Fibroblast of peridontal ligament (primary cell): Measurements from ENCODE around the gene COL6A2.

Source experiments
- DNase-seq: peaks from one replicate; pipeline ENCODE4 v3.0.0-alpha.2; 2010; ENCODE audit errors: extremely low read depth

Gene COL6A2

GRCh38 chr21:46124926-46125845, 27.3 kb downstream of the COL6A2 start:
- DNase-seq, result no peak

GRCh38 chr21:46125846-46126301, 28.0 kb downstream of the COL6A2 start:
- DNase-seq, result no peak

- DNase-seq, result no peak
Measured at GRCh38 chr21:46126309-46127238, 28.7 kb downstream of the COL6A2 start.

GRCh38 chr21:46127239-46128105, 29.6 kb downstream of the COL6A2 start:
- no peak for DNase-seq

GRCh38 chr21:46128106-46128932, 30.4 kb downstream of the COL6A2 start:
- DNase-seq, result no peak

GRCh38 chr21:46128933-46129571, 31.1 kb downstream of the COL6A2 start:
- DNase-seq, result no peak

- DNase-seq, result no peak
Measured at GRCh38 chr21:46129846-46130651, 32.1 kb downstream of the COL6A2 start.

GRCh38 chr21:46130831-46131587, 33.1 kb downstream of the COL6A2 start:
- no peak for DNase-seq

GRCh38 chr21:46131588-46131837, 33.6 kb downstream of the COL6A2 start:
- DNase-seq, result no peak

GRCh38 chr21:46131838-46132651, 34.1 kb downstream of the COL6A2 start:
- DNase-seq, result no peak

- DNase-seq, result no peak
Measured at GRCh38 chr21:46135782-46136395, 38.0 kb downstream of the COL6A2 start.

GRCh38 chr21:46136739-46137349, 38.9 kb downstream of the COL6A2 start:
- DNase-seq, result no peak

- DNase-seq, result no peak
Measured at GRCh38 chr21:46137908-46138307, 40.0 kb downstream of the COL6A2 start.

GRCh38 chr21:46138383-46138970, 40.6 kb downstream of the COL6A2 start:
- DNase-seq, result no peak

GRCh38 chr21:46139686-46140085, 41.8 kb downstream of the COL6A2 start:
- DNase-seq, result no peak

- peak; percentile 60 for DNase-seq
Measured at GRCh38 chr21:46140352-46141003, 42.6 kb downstream of the COL6A2 start.
